Ramos (cell line): Measurements from ENCODE around the gene IPMK.
"Not testable (repeated sequence)": the region's sequence is repeated elsewhere in the genome, so short reads cannot be mapped to it uniquely, and the experiment has no call there.

Experiments used
- in situ Hi-C: fragments of 300-500 bp; cut with MboI; formaldehyde crosslinking; loops from one replicate; pipeline ENCODE4 v1.14.3; 2022; ENCODE audit warnings: low sequenced_read_pairs; ENCODE audit not compliant: unreplicated experiment

IPMK gene

GRCh38 chr10:58239561-58240169 is 28.0 kb downstream of the IPMK start:
- in situ Hi-C loops: no loop called here

- in situ Hi-C loops: no loop called here
Observed at GRCh38 chr10:58237014-58237834, 30.5 kb downstream of the IPMK start.

GRCh38 chr10:58229856-58230255 is 37.8 kb downstream of the IPMK start:
- in situ Hi-C loops: not testable (repeated sequence)

- in situ Hi-C loops: no loop called here
Observed at GRCh38 chr10:58225654-58226053, 42.0 kb downstream of the IPMK start.

- in situ Hi-C loops: no loop called here
Observed at GRCh38 chr10:58220769-58221451, 46.8 kb downstream of the IPMK start.

GRCh38 chr10:58219875-58220274 is 47.8 kb downstream of the IPMK start:
- in situ Hi-C loops: no loop called here

GRCh38 chr10:58217612-58218011 is 50.1 kb downstream of the IPMK start:
- in situ Hi-C loops: no loop called here

- in situ Hi-C loops: no loop called here
Observed at GRCh38 chr10:58212622-58213021, 55.1 kb downstream of the IPMK start.

GRCh38 chr10:58210160-58210559 is 57.5 kb downstream of the IPMK start:
- in situ Hi-C loops: no loop called here

GRCh38 chr10:58209669-58210068 is 58.0 kb downstream of the IPMK start:
- in situ Hi-C loops: no loop called here

GRCh38 chr10:58206251-58206650 is 61.4 kb downstream of the IPMK start:
- in situ Hi-C loops: no loop called here

- in situ Hi-C loops: no loop called here
Observed at GRCh38 chr10:58201704-58202103, 66.0 kb downstream of the IPMK start.

- in situ Hi-C loops: loop anchor here (10.0 kb wide), 1 partner anchor 86 kb away; no protein-coding TSS in a partner anchor
Observed at GRCh38 chr10:58189269-58189668, 78.4 kb downstream of the IPMK start.

- in situ Hi-C loops: loop anchor here (10.0 kb wide), 1 partner anchor 91 kb away; no protein-coding TSS in a partner anchor
Observed at GRCh38 chr10:58184120-58184670, 83.5 kb downstream of the IPMK start.

- in situ Hi-C loops: loop anchor here (10.0 kb wide), 1 partner anchor 94 kb away; no protein-coding TSS in a partner anchor
Observed at GRCh38 chr10:58180666-58181065, 87.0 kb downstream of the IPMK start.

GRCh38 chr10:58179238-58179637 is 88.5 kb downstream of the IPMK start:
- in situ Hi-C loops: no loop called here

- in situ Hi-C loops: no loop called here
Observed at GRCh38 chr10:58178811-58179210, 88.9 kb downstream of the IPMK start.

GRCh38 chr10:58177362-58177947 is 90.2 kb downstream of the IPMK start:
- in situ Hi-C loops: no loop called here

- in situ Hi-C loops: no loop called here
Observed at GRCh38 chr10:58175990-58176900, 91.4 kb downstream of the IPMK start.
